ENCODE results near the gene RBM48.

The RBM48 gene

DNA sequence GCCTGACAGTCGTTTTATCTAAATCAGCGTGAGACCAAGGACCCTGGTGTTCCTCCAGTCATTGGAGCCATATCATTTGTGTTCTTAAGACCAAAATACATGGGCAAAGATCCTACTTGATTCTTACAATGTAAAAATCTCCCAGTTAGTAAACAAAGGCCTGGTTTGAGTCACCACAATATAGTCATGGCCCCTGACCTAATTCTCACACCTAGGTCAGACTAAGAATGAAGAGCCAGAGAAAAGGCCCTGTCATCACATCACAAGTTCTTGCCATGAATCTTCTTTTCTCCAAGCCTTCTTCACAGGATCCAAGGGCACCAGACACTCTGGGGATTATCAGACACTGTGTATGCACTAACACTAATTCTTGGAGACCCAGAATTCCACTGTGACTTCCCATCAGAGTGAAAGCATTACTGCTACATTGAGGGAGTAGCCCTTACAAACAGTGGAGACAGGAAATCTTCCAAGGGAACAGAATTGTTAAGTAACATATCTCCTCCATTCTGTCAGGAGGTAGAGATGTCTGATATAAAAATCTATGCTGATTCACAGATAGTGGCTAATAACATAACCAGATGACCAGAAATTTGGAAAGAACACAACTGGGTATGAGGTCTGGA is 43.2 kb upstream of the RBM48 start:
- no peak overlapping the region for H3K27ac ChIP-seq (ENCODE audit: low read length, poor library complexity, severe bottlenecking)
- 100% methylated on average over 2 of the region's 2 CpGs for WGBS
- H2BK15ac ChIP-seq (ENCODE audit: low read depth, poor library complexity, severe bottlenecking) = no peak overlapping the region

GRCh38 chr7:92485974-92486373 is 42.6 kb upstream of the RBM48 start:
- H3K27ac ChIP-seq (ENCODE audit: low read length, poor library complexity, severe bottlenecking) = no peak overlapping the region
- H3K4me2 ChIP-seq (ENCODE audit: low read length, poor library complexity, severe bottlenecking) = no peak overlapping the region
- no peak overlapping the region for H2AK5ac ChIP-seq (ENCODE audit: low read length, severe bottlenecking)
- no peak overlapping the region for H4K91ac ChIP-seq (ENCODE audit: low read length)
- 100% methylated on average over 1 of the region's 2 CpGs for WGBS
- no peak overlapping the region for H3K18ac ChIP-seq (ENCODE audit: low read depth in 1 of 2, low read length in 2 of 2)
- no peak overlapping the region for H3K23ac ChIP-seq (ENCODE audit: low read length in 2 of 2)
- H2BK5ac ChIP-seq (ENCODE audit: low read depth, low read length, poor library complexity, severe bottlenecking) = no peak overlapping the region
- no peak overlapping the region for H2BK12ac ChIP-seq (ENCODE audit: low read length in 2 of 2)
- H3K27me3 ChIP-seq (ENCODE audit: control insufficient read depth in 1 of 2, insufficient read depth in 1 of 2, low read length in 2 of 2) = no peaks in the 10 kb centered on the region
- no peak overlapping the region for H2BK15ac ChIP-seq (ENCODE audit: low read depth, poor library complexity, severe bottlenecking)
- no peak overlapping the region for H3K4me3 ChIP-seq (ENCODE audit: insufficient read depth in 1 of 2, low read depth in 1 of 2, low read length in 2 of 2)
- no peak overlapping the region for H2BK120ac ChIP-seq (ENCODE audit: low read depth, low read length)
- H3K36me3 ChIP-seq (ENCODE audit: control insufficient read depth in 1 of 2, insufficient read depth in 2 of 2, low read depth in 1 of 2, low read length in 2 of 2) = peaks cover 8 to 52% of the 10 kb centered on the region in 2 experiments
- H4K8ac ChIP-seq (ENCODE audit: low read length) = no peak overlapping the region
- no peaks in the 10 kb centered on the region for H3K4me1 ChIP-seq (ENCODE audit: control insufficient read depth, insufficient read depth, low read depth, low read length)
- H3K9me3 ChIP-seq (ENCODE audit: control insufficient read depth, low read length) = no peaks in the 10 kb centered on the region
- H2AFZ ChIP-seq (ENCODE audit: low read depth, low read length) = no peak overlapping the region
- no peak overlapping the region for H3K4ac ChIP-seq (ENCODE audit: low read depth in 1 of 2, low read length in 2 of 2)
- H3K79me1 ChIP-seq (replicated peaks; ENCODE audit: low read length, poor library complexity, severe bottlenecking) = no peaks in the 10 kb centered on the region
- H3K9ac ChIP-seq (ENCODE audit: low read length) = no peak overlapping the region
- no peak for DNase-seq
- no peak overlapping the region for H3K14ac ChIP-seq (ENCODE audit: low read length in 2 of 2)

More for the DNA sequence above, 43.2 kb upstream of the RBM48 start:
- Histone ChIP-seq H3K23ac (ENCODE audit: low read length in 2 of 2) (no peak overlapping the region), H3K36me3 (ENCODE audit: control insufficient read depth in 1 of 2, insufficient read depth in 2 of 2, low read depth in 1 of 2, low read length in 2 of 2) (peaks cover 8 to 46% of the 10 kb centered on the region in 2 experiments), H3K4me3 (ENCODE audit: insufficient read depth in 1 of 2, low read depth in 1 of 2, low read length in 2 of 2) (no peak overlapping the region), H3K9me3 (ENCODE audit: control insufficient read depth, low read length) (no peaks in the 10 kb centered on the region), H2BK12ac (ENCODE audit: low read length in 2 of 2) (no peak overlapping the region), H3K4me1 (ENCODE audit: control insufficient read depth, insufficient read depth, low read depth, low read length) (no peaks in the 10 kb centered on the region), H2AK5ac (ENCODE audit: low read length, severe bottlenecking) (no peak overlapping the region), H3K18ac (ENCODE audit: low read depth in 1 of 2, low read length in 2 of 2) (no peak overlapping the region), H4K91ac (ENCODE audit: low read length) (no peak overlapping the region), H3K27me3 (ENCODE audit: control insufficient read depth in 1 of 2, insufficient read depth in 1 of 2, low read length in 2 of 2) (no peaks in the 10 kb centered on the region), H3K14ac (ENCODE audit: low read length in 2 of 2) (no peak overlapping the region), H2AFZ (ENCODE audit: low read depth, low read length) (no peak overlapping the region), H3K79me1 (replicated peaks; ENCODE audit: low read length, poor library complexity, severe bottlenecking) (no peaks in the 10 kb centered on the region), H3K9ac (ENCODE audit: low read length) (no peak overlapping the region), H2BK5ac (ENCODE audit: low read depth, low read length, poor library complexity, severe bottlenecking) (no peak overlapping the region), H3K4me2 (ENCODE audit: low read length, poor library complexity, severe bottlenecking) (no peak overlapping the region), H4K8ac (ENCODE audit: low read length) (no peak overlapping the region), H2BK120ac (ENCODE audit: low read depth, low read length) (no peak overlapping the region), H3K4ac (ENCODE audit: low read depth in 1 of 2, low read length in 2 of 2) (no peak overlapping the region)
- no peak for DNase-seq

GRCh38 chr7:92487804-92488203 is 40.8 kb upstream of the RBM48 start:
- H3K4ac ChIP-seq (ENCODE audit: low read depth in 1 of 2, low read length in 2 of 2) = no peak overlapping the region
- no peak overlapping the region for H3K4me3 ChIP-seq (ENCODE audit: insufficient read depth in 1 of 2, low read depth in 1 of 2, low read length in 2 of 2)
- no peak overlapping the region for H3K14ac ChIP-seq (ENCODE audit: low read length in 2 of 2)
- DNase-seq = no peak
- H2BK5ac ChIP-seq (ENCODE audit: low read depth, low read length, poor library complexity, severe bottlenecking) = no peak overlapping the region
- H3K27me3 ChIP-seq (ENCODE audit: control insufficient read depth in 1 of 2, insufficient read depth in 1 of 2, low read length in 2 of 2) = no peaks in the 10 kb centered on the region
- H3K23ac ChIP-seq (ENCODE audit: low read length in 2 of 2) = no peak overlapping the region
- no peak overlapping the region for H2AFZ ChIP-seq (ENCODE audit: low read depth, low read length)
- H3K27ac ChIP-seq (ENCODE audit: low read length, poor library complexity, severe bottlenecking) = no peak overlapping the region
- no peak overlapping the region for H2BK15ac ChIP-seq (ENCODE audit: low read depth, poor library complexity, severe bottlenecking)
- H3K4me1 ChIP-seq (ENCODE audit: control insufficient read depth, insufficient read depth, low read depth, low read length) = no peaks in the 10 kb centered on the region
- H2AK5ac ChIP-seq (ENCODE audit: low read length, severe bottlenecking) = no peak overlapping the region
- peaks cover 11 to 71% of the 10 kb centered on the region in 2 experiments for H3K36me3 ChIP-seq (ENCODE audit: control insufficient read depth in 1 of 2, insufficient read depth in 2 of 2, low read depth in 1 of 2, low read length in 2 of 2)
- H4K8ac ChIP-seq (ENCODE audit: low read length) = no peak overlapping the region
- H4K91ac ChIP-seq (ENCODE audit: low read length) = no peak overlapping the region
- H3K9ac ChIP-seq (ENCODE audit: low read length) = no peak overlapping the region
- no peak overlapping the region for H3K18ac ChIP-seq (ENCODE audit: low read depth in 1 of 2, low read length in 2 of 2)
- no peak overlapping the region for H3K4me2 ChIP-seq (ENCODE audit: low read length, poor library complexity, severe bottlenecking)
- H3K79me1 ChIP-seq (replicated peaks; ENCODE audit: low read length, poor library complexity, severe bottlenecking) = no peaks in the 10 kb centered on the region
- no peaks in the 10 kb centered on the region for H3K9me3 ChIP-seq (ENCODE audit: control insufficient read depth, low read length)
- no peak overlapping the region for H2BK120ac ChIP-seq (ENCODE audit: low read depth, low read length)
- H2BK12ac ChIP-seq (ENCODE audit: low read length in 2 of 2) = no peak overlapping the region

GRCh38 chr7:92489634-92490033 is 39.0 kb upstream of the RBM48 start:
- Histone ChIP-seq H4K8ac (ENCODE audit: low read length) (no peak overlapping the region), H3K23ac (ENCODE audit: low read length in 2 of 2) (no peak overlapping the region), H2AK5ac (ENCODE audit: low read length, severe bottlenecking) (no peak overlapping the region), H3K9me3 (ENCODE audit: control insufficient read depth, low read length) (no peaks in the 10 kb centered on the region), H3K9ac (ENCODE audit: low read length) (no peak overlapping the region), H3K4me2 (ENCODE audit: low read length, poor library complexity, severe bottlenecking) (no peak overlapping the region), H2BK12ac (ENCODE audit: low read length in 2 of 2) (no peak overlapping the region), H3K4me1 (ENCODE audit: control insufficient read depth, insufficient read depth, low read depth, low read length) (no peaks in the 10 kb centered on the region), H2BK15ac (ENCODE audit: low read depth, poor library complexity, severe bottlenecking) (no peak overlapping the region), H3K27ac (ENCODE audit: low read length, poor library complexity, severe bottlenecking) (no peak overlapping the region), H2BK120ac (ENCODE audit: low read depth, low read length) (no peak overlapping the region), H3K79me1 (replicated peaks; ENCODE audit: low read length, poor library complexity, severe bottlenecking) (no peaks in the 10 kb centered on the region), H4K91ac (ENCODE audit: low read length) (no peak overlapping the region), H3K4me3 (ENCODE audit: insufficient read depth in 1 of 2, low read depth in 1 of 2, low read length in 2 of 2) (no peak overlapping the region), H3K14ac (ENCODE audit: low read length in 2 of 2) (no peak overlapping the region), H3K4ac (ENCODE audit: low read depth in 1 of 2, low read length in 2 of 2) (no peak overlapping the region), H3K18ac (ENCODE audit: low read depth in 1 of 2, low read length in 2 of 2) (no peak overlapping the region), H3K36me3 (ENCODE audit: control insufficient read depth in 1 of 2, insufficient read depth in 2 of 2, low read depth in 1 of 2, low read length in 2 of 2) (peaks cover 11 to 88% of the 10 kb centered on the region in 2 experiments), H3K27me3 (ENCODE audit: control insufficient read depth in 1 of 2, insufficient read depth in 1 of 2, low read length in 2 of 2) (no peaks in the 10 kb centered on the region), H2BK5ac (ENCODE audit: low read depth, low read length, poor library complexity, severe bottlenecking) (no peak overlapping the region), H2AFZ (ENCODE audit: low read depth, low read length) (no peak overlapping the region)
- WGBS = 100% methylated on average over 1 of the region's 1 CpG
- no peak for DNase-seq
